ENCODE results near the gene WDR48.
A peak's percentile ranks its signal among the peaks of the same experiment; 100 is the strongest.

WDR48 gene

GRCh38 chr3:39124876-39125840, 73.3 kb downstream of the WDR48 start:
- DNase-seq (ENCODE audit: low spot score) = peak; percentile 48

- peak; percentile 39 for DNase-seq (ENCODE audit: low spot score)
Measured at GRCh38 chr3:39125841-39126500, 74.2 kb downstream of the WDR48 start.

- DNase-seq (ENCODE audit: low spot score) = peak; percentile 55
Measured at GRCh38 chr3:39126532-39127071, 74.8 kb downstream of the WDR48 start.

GRCh38 chr3:39127269-39127907, 75.6 kb downstream of the WDR48 start:
- no peak for DNase-seq (ENCODE audit: low spot score)

- DNase-seq (ENCODE audit: low spot score) = no peak
Measured at GRCh38 chr3:39127908-39128304, 76.1 kb downstream of the WDR48 start.

- DNase-seq (ENCODE audit: low spot score) = no peak
Measured at GRCh38 chr3:39128951-39129350, 77.1 kb downstream of the WDR48 start.

- no peak for DNase-seq (ENCODE audit: low spot score)
Measured at GRCh38 chr3:39130026-39130425, 78.2 kb downstream of the WDR48 start.

GRCh38 chr3:39130693-39131265, 79.0 kb downstream of the WDR48 start:
- DNase-seq (ENCODE audit: low spot score) = no peak

- DNase-seq (ENCODE audit: low spot score) = no peak
Measured at GRCh38 chr3:39132096-39133092, 80.6 kb downstream of the WDR48 start.

GRCh38 chr3:39133093-39133490, 81.3 kb downstream of the WDR48 start:
- DNase-seq (ENCODE audit: low spot score) = no peak

GRCh38 chr3:39133822-39134221, 82.0 kb downstream of the WDR48 start:
- no peak for DNase-seq (ENCODE audit: low spot score)

- DNase-seq (ENCODE audit: low spot score) = no peak
Measured at GRCh38 chr3:39134305-39134704, 82.5 kb downstream of the WDR48 start.

GRCh38 chr3:39135170-39135805, 83.5 kb downstream of the WDR48 start:
- DNase-seq (ENCODE audit: low spot score) = no peak

GRCh38 chr3:39136533-39137434, 85.0 kb downstream of the WDR48 start:
- no peak for DNase-seq (ENCODE audit: low spot score)

- no peak for DNase-seq (ENCODE audit: low spot score)
Measured at GRCh38 chr3:39137435-39137936, 85.7 kb downstream of the WDR48 start.

- no peak for DNase-seq (ENCODE audit: low spot score)
Measured at GRCh38 chr3:39137991-39138803, 86.4 kb downstream of the WDR48 start.

- DNase-seq (ENCODE audit: low spot score) = peak; percentile 37
Measured at GRCh38 chr3:39138804-39139415, 87.1 kb downstream of the WDR48 start.

GRCh38 chr3:39139442-39139841, 87.6 kb downstream of the WDR48 start:
- DNase-seq (ENCODE audit: low spot score) = no peak

Measured in GM03348 (cell line).